ENCODE results near the gene PCNX1. TPM values are rescaled to one million over a fixed set of nuclear protein-coding genes. Genes with fewer than 3 reads are reported as not detected.

The PCNX1 gene
- total RNA-seq, 1 experiment from 2014 or later = 48.0 TPM

GRCh38 chr14:70906793-70907175, 475 bp upstream of the PCNX1 start:
- Histone ChIP-seq H3K4me2 (ENCODE audit: insufficient read depth, insufficient read length, low read length) (peak overlapping the region; percentile 70), H4K91ac (ENCODE audit: insufficient read length, low read depth, low read length) (no peak overlapping the region), H3K79me1 (ENCODE audit: insufficient read depth, low read depth, low read length, poor library complexity, severe bottlenecking) (no peaks in the 10 kb centered on the region), H2BK5ac (ENCODE audit: insufficient read length, low read length) (no peak overlapping the region), H3K18ac (ENCODE audit: insufficient read length, low read depth, low read length) (no peak overlapping the region), H3K14ac (ENCODE audit: insufficient read depth, low read length) (no peak overlapping the region), H3K9me3 (ENCODE audit: control insufficient read depth, low read depth, low read length) (no peaks in the 10 kb centered on the region), H3K4ac (ENCODE audit: low read depth, low read length) (no peak overlapping the region), H2BK20ac (ENCODE audit: low read depth, low read length, poor library complexity, severe bottlenecking) (no peak overlapping the region), H4K8ac (replicated peaks; ENCODE audit: insufficient read length, low read depth, low read length) (no peak overlapping the region), H3K27me3 (ENCODE audit: insufficient read depth, low read length) (no peaks in the 10 kb centered on the region), H3K56ac (ENCODE audit: insufficient read length, low read depth, low read length) (no peak overlapping the region), H2BK12ac (ENCODE audit: insufficient read length, low read depth, low read length) (no peak overlapping the region), H3K23ac (ENCODE audit: insufficient read length, low read depth, low read length) (no peak overlapping the region), H2BK15ac (ENCODE audit: low read depth, low read length) (no peak overlapping the region), H4K5ac (ENCODE audit: insufficient read length, low read depth, low read length) (no peak overlapping the region), H3K4me1 (ENCODE audit: insufficient read depth, low read length) (peaks cover 2% of the 10 kb centered on the region; the same call in 1 of the 2 replicates), H4K20me1 (ENCODE audit: control insufficient read depth, insufficient read depth, insufficient read length) (peaks cover 3% of the 10 kb centered on the region), H2AFZ (ENCODE audit: low read length) (peak overlapping the region; percentile 91), H2BK120ac (ENCODE audit: low read depth, low read length, poor library complexity, severe bottlenecking) (no peak overlapping the region), H3K23me2 (ENCODE audit: insufficient read length, low read depth, low read length, poor library complexity, severe bottlenecking) (peaks cover 5% of the 10 kb centered on the region), H3T11ph (ENCODE audit: low read length) (no peak overlapping the region), H2AK5ac (ENCODE audit: insufficient read length, low read length) (no peak overlapping the region), H3K9ac (ENCODE audit: extremely low read depth, insufficient read length, low read length) (peak overlapping the region; percentile 43), H3K79me2 (ENCODE audit: insufficient read depth, low read length) (peaks cover 18% of the 10 kb centered on the region; the same call in 1 of the 2 replicates), H3K27ac (ENCODE audit: insufficient read length, low read depth, low read length) (no peak overlapping the region)
- Mint-ChIP-seq H3K27ac (peak overlapping the region in 1 of 3 experiments; percentile 12; a peak in 2 of 7 replicates), H3K4me1 (peaks cover 35 to 43% of the 10 kb centered on the region in 2 experiments), H3K36me3 (ENCODE audit: insufficient read depth in 1 of 3, low read depth in 3 of 3) (peaks cover 0 to 2% (median 0%) of the 10 kb centered on the region in 3 experiments; a peak in 1 of 7 replicates), H3K27me3 (ENCODE audit: low read depth) (0 out of 2 replicates have a peak, but pooled peaks cover 1% of the 10 kb centered on the region), H3K9me3 (no peaks in the 10 kb centered on the region; a peak in 1 of 5 replicates), H3K4me3 (peak overlapping the region; percentile 76 to 88)
- DNase-seq = no peak
- no CpG with 5 or more reads among the region's 9 CpGs for WGBS (ENCODE audit: extremely low coverage, insufficient read length, low lambda C conversion rate)
- TF ChIP-seq CTCF (conservative IDR thresholded peaks at IDR 0.05) = no peak

All from H9 (cell line).